Gastroesophageal sphincter (tissue), 3 donors: ENCODE data around the gene GMDS.

Experiments used
- CTCF ChIP-seq, 4 experiments: fragments of 200-600 bp in 2 of 4; fragments of 450-650 bp in 2 of 4; sonication (generic) in 1 of 4; IDR thresholded peaks; one replicate each; pipeline ENCODE4 v1.5.1; 2017 to 2019; ENCODE audit warnings: antibody characterized with exemption in 4 of 4, mild to moderate bottlenecking in 2 of 4, moderate library complexity in 2 of 4
- EP300 ChIP-seq: sonication (generic); formaldehyde crosslinking; IDR thresholded peaks from one replicate; pipeline ENCODE4 v1.6.1; 2017; ENCODE audit warnings: antibody characterized with exemption, mild to moderate bottlenecking
- POLR2AphosphoS5 ChIP-seq: sonication (generic); formaldehyde crosslinking; IDR thresholded peaks from one replicate; pipeline ENCODE4 v1.6.1; 2017; ENCODE audit warnings: antibody characterized with exemption

GRCh38 chr6:1636971-1637871 lies 608.2 kb downstream of the GMDS start:
- TF ChIP-seq CTCF (IDR thresholded peaks at IDR 0.05), result no peak
- TF ChIP-seq POLR2AphosphoS5, result no peak
- no peak for TF ChIP-seq EP300
